SU-DHL-6 (cell line): ENCODE measurements around the gene CADM1.

Experiments
- H2AFZ ChIP-seq: fragments of 200-600 bp; sonication (generic); 2 replicates; pipeline ENCODE4 v1.6.1; 2014; ENCODE audit warnings: low read depth, mild to moderate bottlenecking, moderate library complexity, mixed read lengths, antibody characterized with exemption, low read length; ENCODE audit not compliant: severe bottlenecking
- H3F3A ChIP-seq: fragments of 200-600 bp; shearing (Covaris generic); 2 replicates; pipeline ENCODE4 v1.6.0; 2016; ENCODE audit warnings: antibody characterized with exemption, mild to moderate bottlenecking; ENCODE audit not compliant: insufficient read depth
- H3K27ac ChIP-seq: fragments of 200-600 bp; sonication (generic); 2 replicates; pipeline ENCODE4 v1.5.1; 2016; ENCODE audit warnings: low read depth, mild to moderate bottlenecking, low read length, moderate library complexity, mixed read lengths
- H3K27me3 ChIP-seq: fragments of 200-600 bp; sonication (generic), shearing (Covaris generic); 2 replicates; pipeline ENCODE4 v1.6.0; 2014; ENCODE audit warnings: mild to moderate bottlenecking, low read length
- H3K36me3 ChIP-seq: fragments of 200-600 bp; sonication (generic); 2 replicates; pipeline ENCODE4 v1.6.1; 2014; ENCODE audit warnings: mild to moderate bottlenecking, low read length, mixed read lengths
- H3K4me2 ChIP-seq: fragments of 300-600, 200-600 bp; shearing (Covaris generic), sonication (generic); 2 replicates; pipeline ENCODE4 v1.6.0; 2014; ENCODE audit warnings: low read length, low read depth, mild to moderate bottlenecking; ENCODE audit not compliant: poor library complexity, severe bottlenecking
- H3K4me3 ChIP-seq: fragments of 200-600 bp; sonication (generic); 2 replicates; pipeline ENCODE4 v1.5.1; 2014; ENCODE audit warnings: antibody characterized with exemption, low read length, mild to moderate bottlenecking, mixed read lengths; ENCODE audit not compliant: insufficient read depth, poor library complexity, severe bottlenecking
- H3K79me2 ChIP-seq: fragments of 200-600 bp; sonication (generic); 2 replicates; pipeline ENCODE4 v1.6.1; 2014; ENCODE audit warnings: mild to moderate bottlenecking, low read length, moderate library complexity; ENCODE audit not compliant: insufficient read depth
- H3K9ac ChIP-seq: fragments of 200-600 bp; sonication (generic); 2 replicates; pipeline ENCODE4 v1.7.0; 2014; ENCODE audit warnings: mild to moderate bottlenecking, low read length
- H3K9me2 ChIP-seq: fragments of 200-600 bp; sonication (generic); replicated peaks from 2 replicates; pipeline ENCODE4 v1.6.1; 2014; ENCODE audit warnings: low read length; ENCODE audit not compliant: insufficient read depth
- H3K9me3 ChIP-seq: fragments of 200-600 bp; sonication (generic); 2 replicates; pipeline ENCODE4 v1.6.1; 2014; ENCODE audit warnings: low read length, mixed read lengths; ENCODE audit not compliant: insufficient read depth
- H4K20me1 ChIP-seq: fragments of 200-600 bp; sonication (generic); 2 replicates; pipeline ENCODE4 v1.6.1; 2014; ENCODE audit warnings: low read depth, mild to moderate bottlenecking, antibody characterized with exemption, low read length, moderate library complexity, mixed read lengths
- EZH2phosphoT487 ChIP-seq: fragments of 200-600 bp; sonication (generic), shearing (Covaris generic); conservative IDR thresholded peaks from 2 replicates; pipeline ENCODE4 v1.6.1; 2018; ENCODE audit warnings: mild to moderate bottlenecking, antibody characterized with exemption, low read length, moderate library complexity, mixed read lengths
- TF ChIP-seq, protein P1 (sequence below): fragments of 200-600 bp; sonication (generic); IDR thresholded peaks from one replicate; pipeline ENCODE4 v1.5.1; 2017; ENCODE audit warnings: antibody characterized with exemption, mild to moderate bottlenecking, low read length, moderate library complexity; ENCODE audit not compliant: insufficient read depth, poor library complexity, severe bottlenecking

Gene CADM1

DNA sequence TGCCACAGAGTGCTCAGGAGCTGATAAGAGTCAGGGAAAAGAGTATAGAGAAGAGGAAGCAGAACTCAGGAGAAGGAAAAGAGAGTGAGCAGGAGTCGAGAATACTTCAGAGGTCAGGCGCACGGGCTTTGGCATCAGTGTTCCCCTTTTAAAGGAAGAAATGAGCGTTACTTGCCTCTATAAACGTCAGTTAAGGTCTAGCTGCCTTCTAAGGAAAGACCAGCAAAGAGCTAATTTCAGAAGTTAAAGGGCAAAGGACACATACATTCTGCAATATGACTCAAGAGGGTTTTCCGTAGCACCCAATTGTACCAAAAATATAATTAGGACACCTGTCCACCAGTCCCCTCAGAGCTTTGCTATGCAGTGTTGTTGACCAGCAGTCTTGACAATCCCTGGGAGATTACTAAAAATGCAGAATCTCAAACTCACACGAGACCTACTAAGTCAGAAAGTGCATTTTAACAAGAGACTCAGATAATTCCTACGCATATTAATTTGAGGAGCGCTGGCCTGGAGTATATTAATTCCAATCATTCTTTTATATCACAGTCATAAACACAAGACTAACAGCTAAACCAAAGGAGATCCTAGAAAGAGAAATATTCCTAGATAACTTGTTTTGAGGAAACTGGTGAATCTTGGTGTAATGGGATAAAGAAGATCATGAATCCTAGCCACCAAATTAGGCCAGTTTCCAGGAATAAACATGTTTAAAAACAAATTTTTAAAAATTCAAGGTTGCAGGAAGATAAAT lies 249.0 kb downstream of the CADM1 start:
- Histone ChIP-seq H3K9ac (no peak overlapping the region), H3K27ac (no peak overlapping the region), H2AFZ (no peak overlapping the region), H3K9me2 (no peaks in the 10 kb centered on the region), H3K4me3 (no peak overlapping the region), H3K36me3 (no peaks in the 10 kb centered on the region), H3K4me2 (peak overlapping the region; percentile 76), H3K27me3 (no peaks in the 10 kb centered on the region), H3K79me2 (no peaks in the 10 kb centered on the region), H3K9me3 (no peaks in the 10 kb centered on the region), H4K20me1 (no peaks in the 10 kb centered on the region), H3F3A (peaks cover 8% of the 10 kb centered on the region)
- TF ChIP-seq, protein P1, sequence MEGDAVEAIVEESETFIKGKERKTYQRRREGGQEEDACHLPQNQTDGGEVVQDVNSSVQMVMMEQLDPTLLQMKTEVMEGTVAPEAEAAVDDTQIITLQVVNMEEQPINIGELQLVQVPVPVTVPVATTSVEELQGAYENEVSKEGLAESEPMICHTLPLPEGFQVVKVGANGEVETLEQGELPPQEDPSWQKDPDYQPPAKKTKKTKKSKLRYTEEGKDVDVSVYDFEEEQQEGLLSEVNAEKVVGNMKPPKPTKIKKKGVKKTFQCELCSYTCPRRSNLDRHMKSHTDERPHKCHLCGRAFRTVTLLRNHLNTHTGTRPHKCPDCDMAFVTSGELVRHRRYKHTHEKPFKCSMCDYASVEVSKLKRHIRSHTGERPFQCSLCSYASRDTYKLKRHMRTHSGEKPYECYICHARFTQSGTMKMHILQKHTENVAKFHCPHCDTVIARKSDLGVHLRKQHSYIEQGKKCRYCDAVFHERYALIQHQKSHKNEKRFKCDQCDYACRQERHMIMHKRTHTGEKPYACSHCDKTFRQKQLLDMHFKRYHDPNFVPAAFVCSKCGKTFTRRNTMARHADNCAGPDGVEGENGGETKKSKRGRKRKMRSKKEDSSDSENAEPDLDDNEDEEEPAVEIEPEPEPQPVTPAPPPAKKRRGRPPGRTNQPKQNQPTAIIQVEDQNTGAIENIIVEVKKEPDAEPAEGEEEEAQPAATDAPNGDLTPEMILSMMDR = no peak
- TF ChIP-seq EZH2phosphoT487 = no peak

GRCh38 chr11:115251126-115251525 lies 253.1 kb downstream of the CADM1 start:
- Histone ChIP-seq H3K9me2 (no peaks in the 10 kb centered on the region), H3F3A (no peaks in the 10 kb centered on the region), H3K27me3 (no peaks in the 10 kb centered on the region), H3K9ac (no peak overlapping the region), H4K20me1 (no peaks in the 10 kb centered on the region), H3K79me2 (no peaks in the 10 kb centered on the region), H3K4me2 (no peak overlapping the region), H3K36me3 (no peaks in the 10 kb centered on the region), H3K9me3 (no peaks in the 10 kb centered on the region), H3K4me3 (no peak overlapping the region), H3K27ac (no peak overlapping the region), H2AFZ (no peak overlapping the region)
- TF ChIP-seq, protein P1 = no peak
- no peak for TF ChIP-seq EZH2phosphoT487

GRCh38 chr11:115249061-115249578 lies 255.1 kb downstream of the CADM1 start:
- TF ChIP-seq EZH2phosphoT487 = no peak
- TF ChIP-seq, protein P1 = no peak
- H3K27me3 ChIP-seq = no peaks in the 10 kb centered on the region
- no peak overlapping the region for H3K4me3 ChIP-seq
- no peaks in the 10 kb centered on the region for H3F3A ChIP-seq
- H3K9me3 ChIP-seq = no peaks in the 10 kb centered on the region
- no peaks in the 10 kb centered on the region for H3K9me2 ChIP-seq
- H3K36me3 ChIP-seq = no peaks in the 10 kb centered on the region
- no peaks in the 10 kb centered on the region for H3K79me2 ChIP-seq
- no peaks in the 10 kb centered on the region for H4K20me1 ChIP-seq
- no peak overlapping the region for H3K9ac ChIP-seq
- H3K27ac ChIP-seq = no peak overlapping the region
- no peak overlapping the region for H3K4me2 ChIP-seq
- no peak overlapping the region for H2AFZ ChIP-seq
